ENCODE measurements around the gene MGMT. TPM values are rescaled to one million over a fixed set of nuclear protein-coding genes. Genes with fewer than 3 reads are reported as not detected.

MGMT gene
- total RNA-seq, 1 experiment from 2014 or later = 11.5 TPM

GRCh38 chr10:129450391-129450790, 16.6 kb upstream of the MGMT start:
- CTCF ChIA-PET = no interaction called here
- RAD21 ChIA-PET (ENCODE audit: low non-redundant PET in 1 of 2, low total read pairs in 2 of 2, uncharacterized antibody in 2 of 2, unreplicated experiment in 2 of 2) = no interaction called here
- no peak overlapping the region for H2AFZ ChIP-seq (ENCODE audit: low read depth, low read length, poor library complexity, severe bottlenecking)
- H3K4me3 ChIP-seq (replicated peaks in 1 of 2; ENCODE audit: low read depth in 1 of 2, low read length in 2 of 2) = no peak overlapping the region
- no peaks in the 10 kb centered on the region for H3K36me3 ChIP-seq (ENCODE audit: control insufficient read depth in 1 of 2, insufficient read depth in 2 of 2, low read length in 2 of 2)
- BruUV-seq (replicated peaks) = no TSS peak
- H3K4me1 ChIP-seq (ENCODE audit: control insufficient read depth in 1 of 2, insufficient read depth in 2 of 2, low read length in 2 of 2) = no peaks in the 10 kb centered on the region
- H3K9me2 ChIP-seq (ENCODE audit: insufficient read depth) = no peaks in the 10 kb centered on the region
- no peak overlapping the region for H3K27ac ChIP-seq (ENCODE audit: low read depth, low read length)
- no peak overlapping the region for H3K9ac ChIP-seq (ENCODE audit: low read length)
- H3K4me2 ChIP-seq (ENCODE audit: low read length) = no peak overlapping the region
- H3K27me3 ChIP-seq (ENCODE audit: insufficient read depth, low read length) = no peaks in the 10 kb centered on the region; the same call in none of the 2 replicates
- intact Hi-C loops (cut with micrococcal nuclease) = no loop called here
- POLR2A ChIA-PET = no interaction called here
- H3K9me3 ChIP-seq (ENCODE audit: control insufficient read depth in 1 of 2, insufficient read depth in 1 of 2, low read depth in 1 of 2, low read length in 2 of 2) = peaks cover 6 to 23% of the 10 kb centered on the region in 2 experiments; a peak in 2 of 4 replicates
- no peaks in the 10 kb centered on the region for H3K79me2 ChIP-seq (ENCODE audit: insufficient read depth, low read length)
- no peak for DNase-seq (ENCODE audit: low read depth, low spot score)
- no peak for ATAC-seq
- no peaks in the 10 kb centered on the region for H4K20me1 ChIP-seq (ENCODE audit: insufficient read depth)
- TF ChIP-seq POLR2AphosphoS5 (IDR thresholded peaks at IDR 0.05; ENCODE audit: low read depth, low read length) = no peak
- TF ChIP-seq YY1 (IDR thresholded peaks at IDR 0.05; ENCODE audit: extremely low read depth, insufficient replicate concordance, low read depth, low read length) = no peak
- TF ChIP-seq FOSL1 (IDR thresholded peaks at IDR 0.05; ENCODE audit: low read depth) = no peak
- TF ChIP-seq, protein P1, sequence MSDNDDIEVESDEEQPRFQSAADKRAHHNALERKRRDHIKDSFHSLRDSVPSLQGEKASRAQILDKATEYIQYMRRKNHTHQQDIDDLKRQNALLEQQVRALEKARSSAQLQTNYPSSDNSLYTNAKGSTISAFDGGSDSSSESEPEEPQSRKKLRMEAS (IDR thresholded peaks at IDR 0.05) = no peak
- TF ChIP-seq, protein P2, sequence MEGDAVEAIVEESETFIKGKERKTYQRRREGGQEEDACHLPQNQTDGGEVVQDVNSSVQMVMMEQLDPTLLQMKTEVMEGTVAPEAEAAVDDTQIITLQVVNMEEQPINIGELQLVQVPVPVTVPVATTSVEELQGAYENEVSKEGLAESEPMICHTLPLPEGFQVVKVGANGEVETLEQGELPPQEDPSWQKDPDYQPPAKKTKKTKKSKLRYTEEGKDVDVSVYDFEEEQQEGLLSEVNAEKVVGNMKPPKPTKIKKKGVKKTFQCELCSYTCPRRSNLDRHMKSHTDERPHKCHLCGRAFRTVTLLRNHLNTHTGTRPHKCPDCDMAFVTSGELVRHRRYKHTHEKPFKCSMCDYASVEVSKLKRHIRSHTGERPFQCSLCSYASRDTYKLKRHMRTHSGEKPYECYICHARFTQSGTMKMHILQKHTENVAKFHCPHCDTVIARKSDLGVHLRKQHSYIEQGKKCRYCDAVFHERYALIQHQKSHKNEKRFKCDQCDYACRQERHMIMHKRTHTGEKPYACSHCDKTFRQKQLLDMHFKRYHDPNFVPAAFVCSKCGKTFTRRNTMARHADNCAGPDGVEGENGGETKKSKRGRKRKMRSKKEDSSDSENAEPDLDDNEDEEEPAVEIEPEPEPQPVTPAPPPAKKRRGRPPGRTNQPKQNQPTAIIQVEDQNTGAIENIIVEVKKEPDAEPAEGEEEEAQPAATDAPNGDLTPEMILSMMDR (IDR thresholded peaks at IDR 0.05 in 2 of 3, conservative IDR thresholded peaks at IDR 0.05 in 1 of 3; ENCODE audit: borderline replicate concordance in 1 of 3, insufficient read depth in 1 of 3, low read depth in 2 of 3, low read length in 2 of 3) = no peak
- no peak for TF ChIP-seq SRF (IDR thresholded peaks at IDR 0.05; ENCODE audit: low read depth)
- TF ChIP-seq ELF1 (IDR thresholded peaks at IDR 0.05; ENCODE audit: borderline replicate concordance, low read depth) = no peak
- TF ChIP-seq JUND (IDR thresholded peaks at IDR 0.05) = no peak

- peaks cover 19% of the 10 kb centered on the region for H3K27me3 ChIP-seq (ENCODE audit: insufficient read depth, low read length)
- no peak overlapping the region for H3K27ac ChIP-seq (ENCODE audit: low read depth, low read length)
- RAD21 ChIA-PET (ENCODE audit: low non-redundant PET in 1 of 2, low total read pairs in 2 of 2, uncharacterized antibody in 2 of 2, unreplicated experiment in 2 of 2) = no interaction called here
- no peak overlapping the region for H2AFZ ChIP-seq (ENCODE audit: low read depth, low read length, poor library complexity, severe bottlenecking)
- H4K20me1 ChIP-seq (ENCODE audit: insufficient read depth) = no peaks in the 10 kb centered on the region
- H3K9me3 ChIP-seq (ENCODE audit: control insufficient read depth in 1 of 2, insufficient read depth in 1 of 2, low read depth in 1 of 2, low read length in 2 of 2) = peaks cover 6 to 26% of the 10 kb centered on the region in 2 experiments; a peak in 2 of 4 replicates
- no peaks in the 10 kb centered on the region for H3K4me1 ChIP-seq (ENCODE audit: control insufficient read depth in 1 of 2, insufficient read depth in 2 of 2, low read length in 2 of 2)
- DNase-seq (ENCODE audit: low read depth, low spot score) (no peak), ATAC-seq (no peak)
- H3K4me2 ChIP-seq (ENCODE audit: low read length) = no peak overlapping the region
- POLR2A ChIA-PET = no interaction called here
- no peaks in the 10 kb centered on the region for H3K9me2 ChIP-seq (ENCODE audit: insufficient read depth)
- CTCF ChIA-PET = no interaction called here
- H3K4me3 ChIP-seq (replicated peaks in 1 of 2; ENCODE audit: low read depth in 1 of 2, low read length in 2 of 2) = no peak overlapping the region
- BruUV-seq (replicated peaks) = no TSS peak
- H3K79me2 ChIP-seq (ENCODE audit: insufficient read depth, low read length) = no peaks in the 10 kb centered on the region
- intact Hi-C loops (cut with micrococcal nuclease) = no loop called here
- no peak overlapping the region for H3K9ac ChIP-seq (ENCODE audit: low read length)
- no peaks in the 10 kb centered on the region for H3K36me3 ChIP-seq (ENCODE audit: control insufficient read depth in 1 of 2, insufficient read depth in 2 of 2, low read length in 2 of 2)
- TF ChIP-seq, protein P1 (IDR thresholded peaks at IDR 0.05) = no peak
- no peak for TF ChIP-seq ELF1 (IDR thresholded peaks at IDR 0.05; ENCODE audit: borderline replicate concordance, low read depth)
- TF ChIP-seq ZFX (IDR thresholded peaks at IDR 0.05) = no peak
- no peak for TF ChIP-seq CEBPB (IDR thresholded peaks at IDR 0.05; ENCODE audit: low read depth)
- TF ChIP-seq ZNF274 (IDR thresholded peaks at IDR 0.05; ENCODE audit: low read depth, low read length) = no peak
- TF ChIP-seq, protein P3, sequence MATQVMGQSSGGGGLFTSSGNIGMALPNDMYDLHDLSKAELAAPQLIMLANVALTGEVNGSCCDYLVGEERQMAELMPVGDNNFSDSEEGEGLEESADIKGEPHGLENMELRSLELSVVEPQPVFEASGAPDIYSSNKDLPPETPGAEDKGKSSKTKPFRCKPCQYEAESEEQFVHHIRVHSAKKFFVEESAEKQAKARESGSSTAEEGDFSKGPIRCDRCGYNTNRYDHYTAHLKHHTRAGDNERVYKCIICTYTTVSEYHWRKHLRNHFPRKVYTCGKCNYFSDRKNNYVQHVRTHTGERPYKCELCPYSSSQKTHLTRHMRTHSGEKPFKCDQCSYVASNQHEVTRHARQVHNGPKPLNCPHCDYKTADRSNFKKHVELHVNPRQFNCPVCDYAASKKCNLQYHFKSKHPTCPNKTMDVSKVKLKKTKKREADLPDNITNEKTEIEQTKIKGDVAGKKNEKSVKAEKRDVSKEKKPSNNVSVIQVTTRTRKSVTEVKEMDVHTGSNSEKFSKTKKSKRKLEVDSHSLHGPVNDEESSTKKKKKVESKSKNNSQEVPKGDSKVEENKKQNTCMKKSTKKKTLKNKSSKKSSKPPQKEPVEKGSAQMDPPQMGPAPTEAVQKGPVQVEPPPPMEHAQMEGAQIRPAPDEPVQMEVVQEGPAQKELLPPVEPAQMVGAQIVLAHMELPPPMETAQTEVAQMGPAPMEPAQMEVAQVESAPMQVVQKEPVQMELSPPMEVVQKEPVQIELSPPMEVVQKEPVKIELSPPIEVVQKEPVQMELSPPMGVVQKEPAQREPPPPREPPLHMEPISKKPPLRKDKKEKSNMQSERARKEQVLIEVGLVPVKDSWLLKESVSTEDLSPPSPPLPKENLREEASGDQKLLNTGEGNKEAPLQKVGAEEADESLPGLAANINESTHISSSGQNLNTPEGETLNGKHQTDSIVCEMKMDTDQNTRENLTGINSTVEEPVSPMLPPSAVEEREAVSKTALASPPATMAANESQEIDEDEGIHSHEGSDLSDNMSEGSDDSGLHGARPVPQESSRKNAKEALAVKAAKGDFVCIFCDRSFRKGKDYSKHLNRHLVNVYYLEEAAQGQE (IDR thresholded peaks at IDR 0.05; ENCODE audit: low read depth) = no peak
- TF ChIP-seq EZH2 (IDR thresholded peaks at IDR 0.05) = no peak
- TF ChIP-seq RAD21 (IDR thresholded peaks at IDR 0.05; ENCODE audit: low read depth) = no peak
- no peak for TF ChIP-seq SRF (IDR thresholded peaks at IDR 0.05; ENCODE audit: low read depth)
- no peak for TF ChIP-seq SP1 (IDR thresholded peaks at IDR 0.05; ENCODE audit: low read depth)
- TF ChIP-seq TCF7L2 (IDR thresholded peaks at IDR 0.05; ENCODE audit: borderline replicate concordance, extremely low read depth, insufficient read depth, insufficient read length) = no peak
- no peak for TF ChIP-seq FOSL1 (IDR thresholded peaks at IDR 0.05; ENCODE audit: low read depth)
- no peak for TF ChIP-seq JUND (IDR thresholded peaks at IDR 0.05)
These were observed 11.4 kb upstream of the MGMT start for GRCh38 chr10:129455625-129456024.
